Activated CD8-positive, alpha-beta T cell treated with anti-CD3 and anti-CD28 coated beads, Interleukin-2, amount 10 ng/mL, durations not matched to agents 7 days and 5 days (primary cell): Measurements from ENCODE around the gene ZYG11B. TPM values are rescaled to one million over a fixed set of nuclear protein-coding genes. Genes with fewer than 3 reads are reported as not detected.
"Not testable (repeated sequence)": the region's sequence is repeated elsewhere in the genome, so short reads cannot be mapped to it uniquely, and the experiment has no call there.

Experiments
- ATAC-seq: fragments of 150-1000 bp; cut with Tn5 transposase; one replicate; pipeline ENCODE4 v1.10.0; 2021; ENCODE audit warnings: moderate library complexity
- CTCF ChIA-PET: fragments of 350-600 bp; sonication (Branson Sonifier 250); formaldehyde crosslinking; loops from one replicate; lab custom pipeline; 2021; ENCODE audit warnings: antibody characterized with exemption; lab: Charles Lee
- POLR2A ChIA-PET: fragments of 350-600 bp; sonication (Branson Sonifier 250); formaldehyde crosslinking; loops from one replicate; lab custom pipeline; 2021; ENCODE audit warnings: antibody characterized with exemption; lab: Charles Lee
- DNase-seq: peaks from one replicate; pipeline ENCODE4 v3.0.0-alpha.2; 2020
- H3K27ac Mint-ChIP-seq: one replicate; pipeline ENCODE4 v1.8.0; 2021; ENCODE audit warnings: mild to moderate bottlenecking, mixed read lengths
- H3K27me3 Mint-ChIP-seq: one replicate; pipeline ENCODE4 v1.8.0; 2021; ENCODE audit warnings: low read depth, mixed read lengths
- H3K36me3 Mint-ChIP-seq: one replicate; pipeline ENCODE4 v1.8.0; 2021; ENCODE audit warnings: low read depth, mixed read lengths
- H3K4me1 Mint-ChIP-seq: one replicate; pipeline ENCODE4 v1.8.0; 2021; ENCODE audit warnings: low read depth, mixed read lengths
- H3K4me3 Mint-ChIP-seq: one replicate; pipeline ENCODE4 v1.8.0; 2021; ENCODE audit warnings: mild to moderate bottlenecking, mixed read lengths
- H3K9me3 Mint-ChIP-seq: one replicate; pipeline ENCODE4 v1.8.0; 2022; ENCODE audit warnings: mixed read lengths; ENCODE audit not compliant: insufficient read depth
- total RNA-seq, 2 experiments: library from RNA; stranded (reverse); gene quantifications; one replicate each; pipeline ENCODE4 v1.2.3, GENCODE V29; 2021

ZYG11B gene
- total RNA-seq, 2 experiments from 2014 or later = 6.8 to 7.5 TPM

- ATAC-seq = no peak
- Mint-ChIP-seq H3K27me3 (no peaks in the 10 kb centered on the region), H3K4me1 (peaks cover 4% of the 10 kb centered on the region), H3K27ac (no peak overlapping the region), H3K36me3 (peaks cover 3% of the 10 kb centered on the region), H3K9me3 (no peaks in the 10 kb centered on the region), H3K4me3 (peak overlapping the region; percentile 8)
- no peak for DNase-seq
- CTCF ChIA-PET = no interaction called here
- POLR2A ChIA-PET = no interaction called here
Observed at GRCh38 chr1:52741259-52741658, 15.0 kb downstream of the ZYG11B start.

- ChIA-PET CTCF (no interaction called here), POLR2A (no interaction called here)
- H3K27ac Mint-ChIP-seq = no peak overlapping the region
- ATAC-seq = no peak
- H3K4me3 Mint-ChIP-seq = no peak overlapping the region
- no peaks in the 10 kb centered on the region for H3K27me3 Mint-ChIP-seq
- DNase-seq = no peak
- H3K4me1 Mint-ChIP-seq = peaks cover 4% of the 10 kb centered on the region
- H3K36me3 Mint-ChIP-seq = peaks cover 3% of the 10 kb centered on the region
- no peaks in the 10 kb centered on the region for H3K9me3 Mint-ChIP-seq
Observed at GRCh38 chr1:52746189-52746588, 19.9 kb downstream of the ZYG11B start.

- DNase-seq (no peak), ATAC-seq (no peak)
- Mint-ChIP-seq H3K4me3 (no peak overlapping the region), H3K27ac (no peak overlapping the region), H3K36me3 (no peaks in the 10 kb centered on the region), H3K27me3 (no peaks in the 10 kb centered on the region), H3K4me1 (no peaks in the 10 kb centered on the region), H3K9me3 (no peaks in the 10 kb centered on the region)
- ChIA-PET POLR2A (no interaction called here), CTCF (interaction anchor here (0.9 to 1.5 kb wide), 3 partner anchors 9 to 348 kb away, joined by 3 to 5 read pairs (median 3); no protein-coding TSS in a partner anchor)
Observed at GRCh38 chr1:52747450-52747849, 21.2 kb downstream of the ZYG11B start.

DNA sequence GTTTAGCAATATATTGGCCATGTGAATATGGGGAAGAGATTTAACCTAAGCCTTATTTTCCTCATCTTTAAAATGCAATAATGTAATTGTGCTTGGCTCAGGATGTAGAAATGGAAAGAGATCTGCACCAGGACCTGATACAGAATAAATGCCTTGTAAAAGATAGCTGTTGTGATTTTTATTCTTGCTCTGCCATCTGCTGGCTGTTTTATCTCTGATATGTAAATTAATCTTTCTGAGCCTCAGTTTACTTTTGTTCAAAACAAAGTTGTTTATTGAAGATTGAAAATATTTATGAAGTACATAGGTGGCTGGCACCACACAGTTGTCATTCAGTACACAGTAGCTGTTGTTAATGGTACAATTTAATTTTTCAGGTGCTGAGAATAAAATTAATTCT lies 21.9 kb downstream of the ZYG11B start:
- H3K9me3 Mint-ChIP-seq = no peaks in the 10 kb centered on the region
- POLR2A ChIA-PET = no interaction called here
- ATAC-seq (no peak), DNase-seq (no peak)
- H3K36me3 Mint-ChIP-seq = no peaks in the 10 kb centered on the region
- H3K4me3 Mint-ChIP-seq = no peak overlapping the region
- H3K27ac Mint-ChIP-seq = no peak overlapping the region
- H3K4me1 Mint-ChIP-seq = no peaks in the 10 kb centered on the region
- CTCF ChIA-PET = interaction anchor here (0.9 to 1.9 kb wide), 12 partner anchors 9 to 349 kb away, joined by 3 to 13 read pairs (median 3); no protein-coding TSS in a partner anchor
- no peaks in the 10 kb centered on the region for H3K27me3 Mint-ChIP-seq

- ATAC-seq, H3K36me3 Mint-ChIP-seq, H3K27ac Mint-ChIP-seq, H3K4me3 Mint-ChIP-seq, H3K27me3 Mint-ChIP-seq, DNase-seq, H3K9me3 Mint-ChIP-seq, POLR2A ChIA-PET, H3K4me1 Mint-ChIP-seq: not testable (repeated sequence)
- CTCF ChIA-PET = interaction anchor here (1.4 to 1.9 kb wide), 3 partner anchors 21 to 46 kb away, joined by 3 to 13 read pairs (median 6); no protein-coding TSS in a partner anchor
Observed at GRCh38 chr1:52749496-52749895, 23.2 kb downstream of the ZYG11B start.

- H3K4me3 Mint-ChIP-seq, H3K27ac Mint-ChIP-seq, POLR2A ChIA-PET, H3K9me3 Mint-ChIP-seq, H3K4me1 Mint-ChIP-seq, DNase-seq, H3K36me3 Mint-ChIP-seq, CTCF ChIA-PET, H3K27me3 Mint-ChIP-seq, ATAC-seq: not testable (repeated sequence)
Observed at GRCh38 chr1:52750139-52750538, 23.9 kb downstream of the ZYG11B start.

- Mint-ChIP-seq H3K27me3 (no peaks in the 10 kb centered on the region), H3K4me3 (no peak overlapping the region), H3K36me3 (no peaks in the 10 kb centered on the region), H3K27ac (no peak overlapping the region), H3K9me3 (no peaks in the 10 kb centered on the region), H3K4me1 (no peaks in the 10 kb centered on the region)
- CTCF ChIA-PET = interaction anchor here (0.9 kb wide), 1 partner anchor 50 kb away, joined by 3 read pairs; no protein-coding TSS in a partner anchor
- DNase-seq (no peak), ATAC-seq (no peak)
- POLR2A ChIA-PET = no interaction called here
Observed at GRCh38 chr1:52751589-52752483, 25.6 kb downstream of the ZYG11B start.

DNA sequence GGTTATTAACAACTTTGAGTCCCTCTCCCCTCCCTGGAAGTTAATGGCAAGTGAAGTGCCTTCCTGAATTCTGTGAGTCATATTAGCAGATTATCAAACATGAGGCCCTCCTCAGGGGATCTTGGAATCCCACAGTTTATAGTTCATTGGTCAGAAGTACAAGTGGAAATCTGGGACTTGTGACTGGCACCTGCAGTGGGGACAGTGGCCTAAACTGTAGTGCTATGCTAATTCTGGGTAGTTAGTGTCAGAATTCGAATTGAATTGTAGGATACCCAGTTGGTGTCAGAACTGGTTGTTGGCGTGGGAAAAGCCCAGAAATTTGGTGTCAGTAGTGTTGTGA lies 26.2 kb downstream of the ZYG11B start:
- Mint-ChIP-seq H3K4me3 (no peak overlapping the region), H3K4me1 (no peaks in the 10 kb centered on the region), H3K27me3 (no peaks in the 10 kb centered on the region), H3K36me3 (no peaks in the 10 kb centered on the region), H3K9me3 (no peaks in the 10 kb centered on the region), H3K27ac (no peak overlapping the region)
- DNase-seq = no peak
- POLR2A ChIA-PET = no interaction called here
- CTCF ChIA-PET = interaction anchor here (0.9 kb wide), 1 partner anchor 51 kb away, joined by 3 read pairs; no protein-coding TSS in a partner anchor
- no peak for ATAC-seq

- ChIA-PET POLR2A (no interaction called here), CTCF (interaction anchor here (1.0 kb wide), 1 partner anchor 9 kb away, joined by 3 read pairs; no protein-coding TSS in a partner anchor)
- H3K27me3 Mint-ChIP-seq = no peaks in the 10 kb centered on the region
- H3K36me3 Mint-ChIP-seq = no peaks in the 10 kb centered on the region
- no peaks in the 10 kb centered on the region for H3K9me3 Mint-ChIP-seq
- ATAC-seq (no peak), DNase-seq (no peak)
- no peak overlapping the region for H3K4me3 Mint-ChIP-seq
- no peaks in the 10 kb centered on the region for H3K4me1 Mint-ChIP-seq
- H3K27ac Mint-ChIP-seq = no peak overlapping the region
Observed at GRCh38 chr1:52753169-52753568, 26.9 kb downstream of the ZYG11B start.

GRCh38 chr1:52756020-52756419 lies 29.8 kb downstream of the ZYG11B start:
- no peaks in the 10 kb centered on the region for H3K4me1 Mint-ChIP-seq
- CTCF ChIA-PET = no interaction called here
- POLR2A ChIA-PET = no interaction called here
- no peak overlapping the region for H3K27ac Mint-ChIP-seq
- no peaks in the 10 kb centered on the region for H3K9me3 Mint-ChIP-seq
- DNase-seq = no peak
- H3K4me3 Mint-ChIP-seq = no peak overlapping the region
- no peaks in the 10 kb centered on the region for H3K27me3 Mint-ChIP-seq
- H3K36me3 Mint-ChIP-seq = no peaks in the 10 kb centered on the region
- ATAC-seq = no peak

GRCh38 chr1:52759908-52760307 lies 33.7 kb downstream of the ZYG11B start:
- CTCF ChIA-PET = no interaction called here
- H3K27ac Mint-ChIP-seq = no peak overlapping the region
- no peak for DNase-seq
- POLR2A ChIA-PET = no interaction called here
- no peaks in the 10 kb centered on the region for H3K4me1 Mint-ChIP-seq
- no peaks in the 10 kb centered on the region for H3K27me3 Mint-ChIP-seq
- H3K36me3 Mint-ChIP-seq = no peaks in the 10 kb centered on the region
- no peak for ATAC-seq
- no peak overlapping the region for H3K4me3 Mint-ChIP-seq
- no peaks in the 10 kb centered on the region for H3K9me3 Mint-ChIP-seq

GRCh38 chr1:52767596-52768280 lies 41.5 kb downstream of the ZYG11B start:
- no peaks in the 10 kb centered on the region for H3K9me3 Mint-ChIP-seq
- POLR2A ChIA-PET = interaction anchor here (1.2 kb wide), 1 partner anchor 316 kb away, joined by 3 read pairs; no protein-coding TSS in a partner anchor
- no peaks in the 10 kb centered on the region for H3K36me3 Mint-ChIP-seq
- ATAC-seq (no peak), DNase-seq (no peak)
- H3K4me3 Mint-ChIP-seq = no peak overlapping the region
- H3K4me1 Mint-ChIP-seq = peaks cover 8% of the 10 kb centered on the region
- H3K27me3 Mint-ChIP-seq = no peaks in the 10 kb centered on the region
- CTCF ChIA-PET = interaction anchor here (0.7 kb wide), 1 partner anchor 133 kb away, joined by 3 read pairs; no protein-coding TSS in a partner anchor
- peak overlapping the region; percentile 45 for H3K27ac Mint-ChIP-seq
